ENCODE data around the gene DIO3.

DNA sequence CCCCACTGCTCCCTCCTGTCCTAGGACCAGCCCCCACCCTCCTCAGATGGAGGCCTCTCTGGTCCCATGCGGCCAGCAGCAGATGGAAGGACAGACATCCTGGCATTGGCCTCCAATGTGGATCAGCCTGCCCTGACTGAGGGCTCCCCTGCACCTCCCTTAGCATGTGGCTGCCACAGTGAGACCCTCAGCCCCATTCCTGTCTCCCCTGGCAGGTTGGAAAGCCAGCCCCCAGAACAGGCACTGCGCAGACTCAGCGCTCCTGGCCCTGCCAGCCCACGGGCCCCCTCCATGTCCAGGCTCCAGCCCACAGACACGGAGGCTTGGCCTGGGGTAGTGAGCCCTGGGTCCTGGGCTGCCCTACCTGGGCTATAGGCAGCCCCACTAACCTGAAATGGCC, 47.2 kb upstream of the DIO3 start:
- TF ChIP-seq GATA2 (IDR thresholded peaks at IDR 0.05; ENCODE audit: low read depth, low read length) = no peak
- TF ChIP-seq GATA3 (IDR thresholded peaks at IDR 0.05; ENCODE audit: low read depth, low read length) = no peak

All from SH-SY5Y (cell line).